HL-60 (cell line): Measurements from ENCODE around the gene C17orf50.
A peak's percentile ranks its signal among the peaks of the same experiment; 100 is the strongest.

Source experiments
- DNase-seq, 2 experiments: peaks; one replicate each; pipeline ENCODE4 v3.0.0-alpha.2; 2010 to 2020; ENCODE audit warnings: low read depth in 1 of 2, low spot score in 1 of 2
- H3K27ac ChIP-seq: fragments of 250-450 bp; sonication (Bioruptor Pico); replicated peaks from 2 replicates; pipeline ENCODE4 v1.5.1; 2020; ENCODE audit warnings: mild to moderate bottlenecking, moderate library complexity
- H3K27me3 ChIP-seq: fragments of 250-450 bp; sonication (Bioruptor Pico); 2 replicates; pipeline ENCODE4 v1.5.1; 2021; ENCODE audit warnings: mild to moderate bottlenecking, moderate library complexity; ENCODE audit not compliant: insufficient read depth, poor library complexity, severe bottlenecking
- H3K4me3 ChIP-seq: replicated peaks from 2 replicates; pipeline ENCODE4 v1.5.1; 2011; ENCODE audit warnings: mild to moderate bottlenecking, control low read depth, low read length; ENCODE audit not compliant: insufficient read depth
- GABPA ChIP-seq: IDR thresholded peaks from 2 replicates; pipeline ENCODE4 v1.6.1; 2012; ENCODE audit warnings: low read depth
- REST ChIP-seq: IDR thresholded peaks from 2 replicates; pipeline ENCODE4 v1.6.1; 2012; ENCODE audit warnings: low read depth; ENCODE audit not compliant: insufficient replicate concordance
- SPI1 ChIP-seq: IDR thresholded peaks from 2 replicates; pipeline ENCODE4 v1.6.1; 2012; ENCODE audit warnings: low read depth, mild to moderate bottlenecking, borderline replicate concordance
- TF ChIP-seq, protein P1 (sequence below): IDR thresholded peaks from one replicate; pipeline ENCODE4 v1.5.1; 2011; ENCODE audit warnings: low read length, control low read depth, inconsistent platforms; ENCODE audit not compliant: insufficient read depth

The C17orf50 gene

GRCh38 chr17:35812456-35812855, 51.8 kb downstream of the C17orf50 start:
- Histone ChIP-seq H3K4me3 (no peak overlapping the region), H3K27me3 (no peaks in the 10 kb centered on the region), H3K27ac (no peak overlapping the region)
- TF ChIP-seq SPI1 (no peak), GABPA (no peak), REST (no peak)
- TF ChIP-seq, protein P1, sequence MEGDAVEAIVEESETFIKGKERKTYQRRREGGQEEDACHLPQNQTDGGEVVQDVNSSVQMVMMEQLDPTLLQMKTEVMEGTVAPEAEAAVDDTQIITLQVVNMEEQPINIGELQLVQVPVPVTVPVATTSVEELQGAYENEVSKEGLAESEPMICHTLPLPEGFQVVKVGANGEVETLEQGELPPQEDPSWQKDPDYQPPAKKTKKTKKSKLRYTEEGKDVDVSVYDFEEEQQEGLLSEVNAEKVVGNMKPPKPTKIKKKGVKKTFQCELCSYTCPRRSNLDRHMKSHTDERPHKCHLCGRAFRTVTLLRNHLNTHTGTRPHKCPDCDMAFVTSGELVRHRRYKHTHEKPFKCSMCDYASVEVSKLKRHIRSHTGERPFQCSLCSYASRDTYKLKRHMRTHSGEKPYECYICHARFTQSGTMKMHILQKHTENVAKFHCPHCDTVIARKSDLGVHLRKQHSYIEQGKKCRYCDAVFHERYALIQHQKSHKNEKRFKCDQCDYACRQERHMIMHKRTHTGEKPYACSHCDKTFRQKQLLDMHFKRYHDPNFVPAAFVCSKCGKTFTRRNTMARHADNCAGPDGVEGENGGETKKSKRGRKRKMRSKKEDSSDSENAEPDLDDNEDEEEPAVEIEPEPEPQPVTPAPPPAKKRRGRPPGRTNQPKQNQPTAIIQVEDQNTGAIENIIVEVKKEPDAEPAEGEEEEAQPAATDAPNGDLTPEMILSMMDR, result no peak
- DNase-seq, result peak in 1 of 2 experiments; percentile 43
